SK-N-SH treated with all-trans-retinoic acid at 6 μM for 48 hours (cell line): ENCODE results near the gene LBHD1.
A peak's percentile ranks its signal among the peaks of the same experiment; 100 is the strongest.

Experiments used
- ATAC-seq: fragments of 200-7000 bp; cut with Tn5 transposase; 3 replicates; pipeline ENCODE4 v1.9.1; 2020; ENCODE audit warnings: mild to moderate bottlenecking, moderate library complexity
- ARNTL ChIP-seq: fragments of 450-650 bp; formaldehyde crosslinking; IDR thresholded peaks from 2 replicates; pipeline ENCODE4 v1.5.0; 2020; ENCODE audit warnings: low read depth, mild to moderate bottlenecking, moderate library complexity, borderline replicate concordance
- BACH2 ChIP-seq: fragments of 250-450 bp; sonication (Bioruptor Pico); IDR thresholded peaks from 2 replicates; pipeline ENCODE4 v1.9.0; 2021; ENCODE audit warnings: mild to moderate bottlenecking, borderline replicate concordance
- CREB5 ChIP-seq: fragments of 250-450 bp; sonication (Bioruptor Pico); IDR thresholded peaks from 2 replicates; pipeline ENCODE4 v1.5.1; 2020; ENCODE audit warnings: low read depth, mild to moderate bottlenecking, moderate library complexity
- CSRNP3 ChIP-seq: fragments of 250-450 bp; sonication (Bioruptor Pico); IDR thresholded peaks from 2 replicates; pipeline ENCODE4 v1.5.1; 2021; ENCODE audit warnings: mild to moderate bottlenecking, moderate library complexity
- ESRRG ChIP-seq: fragments of 250-450 bp; sonication (Bioruptor Pico); IDR thresholded peaks from 2 replicates; pipeline ENCODE4 v1.6.1; 2021; ENCODE audit warnings: mild to moderate bottlenecking
- GLIS3 ChIP-seq: fragments of 250-450 bp; sonication (Bioruptor Pico); IDR thresholded peaks from 2 replicates; pipeline ENCODE4 v1.5.0; 2020; ENCODE audit warnings: mild to moderate bottlenecking, moderate library complexity
- ISL1 ChIP-seq: fragments of 250-450 bp; sonication (Bioruptor Pico); IDR thresholded peaks from 2 replicates; pipeline ENCODE4 v2.1.2; 2022; ENCODE audit warnings: mild to moderate bottlenecking, moderate library complexity
- OSR1 ChIP-seq: fragments of 250-450 bp; sonication (Bioruptor Pico); IDR thresholded peaks from 2 replicates; pipeline ENCODE4 v1.8.0; 2022; ENCODE audit warnings: moderate library complexity, mild to moderate bottlenecking, inconsistent platforms
- PATZ1 ChIP-seq: fragments of 250-450 bp; sonication (Bioruptor Pico); IDR thresholded peaks from 2 replicates; pipeline ENCODE4 v1.8.0; 2020; ENCODE audit warnings: mild to moderate bottlenecking, moderate library complexity, borderline replicate concordance
- POU6F1 ChIP-seq: fragments of 250-450 bp; sonication (Bioruptor Pico); IDR thresholded peaks from 2 replicates; pipeline ENCODE4 v1.8.0; 2021; ENCODE audit warnings: low read depth, mild to moderate bottlenecking, moderate library complexity, borderline replicate concordance
- PPARA ChIP-seq: fragments of 250-450 bp; sonication (Bioruptor Pico); IDR thresholded peaks from 2 replicates; pipeline ENCODE4 v1.5.0; 2020; ENCODE audit warnings: mild to moderate bottlenecking, borderline replicate concordance
- RARB ChIP-seq: fragments of 250-450 bp; sonication (Bioruptor Pico); IDR thresholded peaks from 2 replicates; pipeline ENCODE4 v1.8.0; 2021; ENCODE audit warnings: mild to moderate bottlenecking, moderate library complexity
- TCF4 ChIP-seq: fragments of 250-450 bp; sonication (Bioruptor Pico); IDR thresholded peaks from 2 replicates; pipeline ENCODE4 v1.8.0; 2021; ENCODE audit warnings: mild to moderate bottlenecking, moderate library complexity, borderline replicate concordance
- TOX ChIP-seq: fragments of 250-450 bp; sonication (Bioruptor Pico); IDR thresholded peaks from 2 replicates; pipeline ENCODE4 v1.8.0; 2021; ENCODE audit warnings: mild to moderate bottlenecking, moderate library complexity, borderline replicate concordance
- TSHZ2 ChIP-seq: fragments of 250-450 bp; sonication (Bioruptor Pico); IDR thresholded peaks from 2 replicates; pipeline ENCODE4 v1.5.0; 2020; ENCODE audit warnings: mild to moderate bottlenecking, moderate library complexity
- ZC3H10 ChIP-seq: fragments of 250-450 bp; sonication (Bioruptor Pico); IDR thresholded peaks from 2 replicates; pipeline ENCODE4 v1.5.1; 2021; ENCODE audit warnings: mild to moderate bottlenecking, moderate library complexity
- ZFP3 ChIP-seq: fragments of 250-450 bp; sonication (Bioruptor Pico); IDR thresholded peaks from 2 replicates; pipeline ENCODE4 v1.5.0; 2020; ENCODE audit warnings: mild to moderate bottlenecking, moderate library complexity
- ZFP30 ChIP-seq: fragments of 450-650 bp; formaldehyde crosslinking; IDR thresholded peaks from 2 replicates; pipeline ENCODE4 v1.5.0; 2022; ENCODE audit warnings: mild to moderate bottlenecking, moderate library complexity
- ZNF70 ChIP-seq: fragments of 450-650 bp; formaldehyde crosslinking; IDR thresholded peaks from 2 replicates; pipeline ENCODE4 v1.5.0; 2020; ENCODE audit warnings: mild to moderate bottlenecking, moderate library complexity
- ZNF8 ChIP-seq: fragments of 450-650 bp; formaldehyde crosslinking; IDR thresholded peaks from 2 replicates; pipeline ENCODE4 v1.5.0; 2020; ENCODE audit warnings: mild to moderate bottlenecking, moderate library complexity

Gene LBHD1

GRCh38 chr11:62632492-62632891 lies 39.6 kb downstream of the LBHD1 start:
- TF ChIP-seq ESRRG (CRISPR knock-in tag) (no peak), BACH2 (CRISPR knock-in tag) (no peak)
- no peak for ATAC-seq

- ATAC-seq = peak; percentile 46
- TF ChIP-seq ISL1 (CRISPR knock-in tag) (no peak), CREB5 (CRISPR knock-in tag) (no peak), ESRRG (CRISPR knock-in tag) (no peak), TSHZ2 (CRISPR knock-in tag) (no peak), TOX (CRISPR knock-in tag) (no peak), OSR1 (no peak), ZC3H10 (no peak), ZNF8 (CRISPR knock-in tag) (no peak), RARB (CRISPR knock-in tag) (no peak), GLIS3 (CRISPR knock-in tag) (no peak), PATZ1 (CRISPR knock-in tag) (no peak), TCF4 (no peak), PPARA (no peak), POU6F1 (no peak), ZFP30 (CRISPR knock-in tag) (no peak)
- TF ChIP-seq, all 23 proteins: peak for 0
Observed at GRCh38 chr11:62627713-62628112, 44.4 kb downstream of the LBHD1 start.

- no peak for ATAC-seq
- TF ChIP-seq GLIS3 (CRISPR knock-in tag) = no peak
- no peak for TF ChIP-seq ZNF8 (CRISPR knock-in tag)
- no peak for TF ChIP-seq CSRNP3 (CRISPR knock-in tag)
- TF ChIP-seq ZNF70 (CRISPR knock-in tag) = no peak
- no peak for TF ChIP-seq OSR1
- no peak for TF ChIP-seq TSHZ2 (CRISPR knock-in tag)
- no peak for TF ChIP-seq ZFP30 (CRISPR knock-in tag)
- TF ChIP-seq TOX (CRISPR knock-in tag) = no peak
- no peak for TF ChIP-seq ARNTL (CRISPR knock-in tag)
- TF ChIP-seq ZFP3 (CRISPR knock-in tag) = no peak; the same call in 1 of the 2 replicates
Observed at GRCh38 chr11:62622476-62623089, 49.5 kb downstream of the LBHD1 start.
